Progenitor cell of endocrine pancreas (in vitro differentiated cells): ENCODE measurements around the gene EXOSC7. TPM values are rescaled to one million over a fixed set of nuclear protein-coding genes. Genes with fewer than 3 reads are reported as not detected.

ENCODE experiments used
- DNase-seq: peaks from one replicate; pipeline ENCODE4 v3.0.0; 2021; ENCODE audit warnings: low spot score; ENCODE audit not compliant: unreplicated experiment
- H3K27ac Mint-ChIP-seq: 2 replicates; pipeline ENCODE4 v1.8.0; 2021; ENCODE audit warnings: mild to moderate bottlenecking, moderate library complexity, mixed read lengths
- H3K27me3 Mint-ChIP-seq: 2 replicates; pipeline ENCODE4 v1.8.0; 2021; ENCODE audit warnings: mixed read lengths
- H3K36me3 Mint-ChIP-seq: 2 replicates; pipeline ENCODE4 v1.8.0; 2022; ENCODE audit warnings: mixed read lengths; ENCODE audit not compliant: insufficient read depth
- H3K4me1 Mint-ChIP-seq: 2 replicates; pipeline ENCODE4 v1.8.0; 2021; ENCODE audit warnings: low read depth, mixed read lengths
- H3K4me3 Mint-ChIP-seq: 2 replicates; pipeline ENCODE4 v1.8.0; 2021; ENCODE audit warnings: low read depth, mild to moderate bottlenecking, moderate library complexity, mixed read lengths
- H3K9me3 Mint-ChIP-seq: 2 replicates; pipeline ENCODE4 v1.8.0; 2021; ENCODE audit warnings: low read depth, mixed read lengths
- CTCF ChIP-seq: fragments of 200-600 bp; sonication (generic); IDR thresholded peaks from one replicate; pipeline ENCODE4 v1.5.0; 2021; ENCODE audit warnings: antibody characterized with exemption, mild to moderate bottlenecking; ENCODE audit not compliant: unreplicated experiment
- total RNA-seq: library from RNA; stranded (reverse); gene quantifications from 2 replicates; pipeline ENCODE4 v1.2.1, GENCODE V29; 2021

EXOSC7 gene
- total RNA-seq, 1 donor from 2014 or later: 51.2 TPM

- H3K4me1 Mint-ChIP-seq: no peaks in the 10 kb centered on the region
- no peak for TF ChIP-seq CTCF
- H3K27ac Mint-ChIP-seq: no peak overlapping the region
- H3K9me3 Mint-ChIP-seq: no peaks in the 10 kb centered on the region
- no peaks in the 10 kb centered on the region for H3K27me3 Mint-ChIP-seq
- no peak for DNase-seq
- H3K4me3 Mint-ChIP-seq: no peak overlapping the region
- peaks cover 2% of the 10 kb centered on the region for H3K36me3 Mint-ChIP-seq
These were observed 21.1 kb upstream of the EXOSC7 start for GRCh38 chr3:44954962-44955361.

- peaks cover 2% of the 10 kb centered on the region for H3K36me3 Mint-ChIP-seq
- TF ChIP-seq CTCF: no peak
- no peak overlapping the region for H3K4me3 Mint-ChIP-seq
- H3K27ac Mint-ChIP-seq: no peak overlapping the region
- H3K4me1 Mint-ChIP-seq: no peaks in the 10 kb centered on the region
- no peaks in the 10 kb centered on the region for H3K27me3 Mint-ChIP-seq
- H3K9me3 Mint-ChIP-seq: no peaks in the 10 kb centered on the region
- DNase-seq: no peak
These were observed 20.1 kb upstream of the EXOSC7 start for GRCh38 chr3:44955917-44956316.

GRCh38 chr3:44957986-44958385 is 18.1 kb upstream of the EXOSC7 start:
- no peaks in the 10 kb centered on the region for H3K36me3 Mint-ChIP-seq
- H3K4me1 Mint-ChIP-seq: peaks cover 2% of the 10 kb centered on the region
- no peaks in the 10 kb centered on the region for H3K9me3 Mint-ChIP-seq
- no peaks in the 10 kb centered on the region for H3K27me3 Mint-ChIP-seq
- no peak for TF ChIP-seq CTCF
- no peak overlapping the region for H3K4me3 Mint-ChIP-seq
- H3K27ac Mint-ChIP-seq: no peak overlapping the region
- no peak for DNase-seq

GRCh38 chr3:44958386-44958785 is 17.7 kb upstream of the EXOSC7 start:
- no peaks in the 10 kb centered on the region for H3K9me3 Mint-ChIP-seq
- no peak overlapping the region for H3K4me3 Mint-ChIP-seq
- H3K36me3 Mint-ChIP-seq: no peaks in the 10 kb centered on the region
- no peak for DNase-seq
- H3K4me1 Mint-ChIP-seq: peaks cover 6% of the 10 kb centered on the region
- no peaks in the 10 kb centered on the region for H3K27me3 Mint-ChIP-seq
- TF ChIP-seq CTCF: no peak
- no peak overlapping the region for H3K27ac Mint-ChIP-seq

- no peaks in the 10 kb centered on the region for H3K27me3 Mint-ChIP-seq
- peaks cover 21% of the 10 kb centered on the region for H3K4me1 Mint-ChIP-seq
- no peaks in the 10 kb centered on the region for H3K36me3 Mint-ChIP-seq
- H3K27ac Mint-ChIP-seq: peak overlapping the region; percentile 11
- TF ChIP-seq CTCF: no peak
- H3K9me3 Mint-ChIP-seq: no peaks in the 10 kb centered on the region
- no peak overlapping the region for H3K4me3 Mint-ChIP-seq
- DNase-seq: no peak
These were observed 15.5 kb upstream of the EXOSC7 start for GRCh38 chr3:44960387-44961026.
